K562 (cell line): ENCODE data around the gene GPR137C. TPM values are rescaled to one million over a fixed set of nuclear protein-coding genes. Genes with fewer than 3 reads are reported as not detected.

Source experiments
- ATAC-seq: fragments of 200-7000 bp; cut with Tn5 transposase; 3 replicates; pipeline ENCODE4 v1.9.1; 2020; ENCODE audit warnings: moderate library complexity
- BruUV-seq: library from RNA; stranded (reverse); fragments of 400-500 nt; replicated peaks from 2 replicates; lab custom pipeline; 2021; lab: Mats Ljungman, UMichigan
- CTCF ChIA-PET: fragments of 300-600 bp; formaldehyde crosslinking; extraction: SDS; loops from one replicate; lab custom pipeline; 2021; ENCODE audit warnings: low intra/inter-chr PET ratio; lab: Yijun Ruan, JAX
- POLR2A ChIA-PET: fragments of 300-600, 350-650 bp; sonication (Branson Sonifier 250); formaldehyde crosslinking; extraction: SDS; loops from one replicate; lab custom pipeline; 2021; ENCODE audit warnings: antibody characterized with exemption, inconsistent platforms; lab: Yijun Ruan, JAX
- DNase-seq, 4 experiments: peaks; one replicate each; pipeline versions ENCODE4 v3.0.0 to v3.0.0-alpha.2; 2011 to 2018; ENCODE audit warnings: low spot score in 3 of 4, mixed read lengths in 3 of 4; ENCODE audit errors: extremely low read depth in 1 of 4
- FAIRE-seq: peaks from 2 replicates; lab custom pipeline; 2011; peaks lifted over from hg19 to GRCh38; lab: Jason Lieb, UNC
- H2AFZ ChIP-seq: 2 replicates; pipeline ENCODE4 v1.6.0; 2011; ENCODE audit warnings: low read depth, low read length, control low read depth, inconsistent platforms
- H3K27ac ChIP-seq: fragments of 200-600 bp; 3 replicates; pipeline ENCODE4 v1.8.0; 2011; ENCODE audit warnings: low read depth, mild to moderate bottlenecking, control low read depth, inconsistent platforms, low read length, moderate library complexity, mixed read lengths; ENCODE audit errors: extremely low read depth
- H3K27me3 ChIP-seq, 2 experiments: fragments of 300-600 bp in 1 of 2; 2 replicates in 1 of 2; 3 replicates in 1 of 2; pipeline versions ENCODE4 v1.6.0 to v1.8.0; 2011; ENCODE audit warnings: inconsistent platforms in 2 of 2, low read length in 2 of 2, mild to moderate bottlenecking in 1 of 2, mixed read lengths in 1 of 2, moderate library complexity in 1 of 2; ENCODE audit not compliant: control insufficient read depth in 2 of 2, insufficient read depth in 2 of 2
- H3K36me3 ChIP-seq: fragments of 300-600 bp; 3 replicates; pipeline ENCODE4 v1.8.0; 2011; ENCODE audit warnings: mild to moderate bottlenecking, low read length, inconsistent platforms; ENCODE audit not compliant: control insufficient read depth, insufficient read depth
- H3K4me1 ChIP-seq, 2 experiments: fragments of 200-600 bp in 1 of 2; replicated peaks in 1 of 2; 2 replicates in 1 of 2; 3 replicates in 1 of 2; pipeline versions ENCODE4 v1.5.1 to v1.8.0; 2011; ENCODE audit warnings: inconsistent platforms in 2 of 2, low read length in 2 of 2, mild to moderate bottlenecking in 1 of 2, mixed read lengths in 1 of 2, moderate library complexity in 1 of 2; ENCODE audit not compliant: control insufficient read depth in 2 of 2, insufficient read depth in 2 of 2
- H3K4me2 ChIP-seq: 2 replicates; pipeline ENCODE4 v1.6.1; 2011; ENCODE audit warnings: low read length, control low read depth, inconsistent platforms, mixed read lengths; ENCODE audit not compliant: insufficient read depth
- H3K4me3 ChIP-seq: fragments of 200-600 bp; sonication (generic), shearing (Covaris generic); 2 replicates; pipeline ENCODE4 v1.5.1; 2016; ENCODE audit warnings: control low read depth, inconsistent platforms
- H3K79me2 ChIP-seq: fragments of 200-600 bp; 3 replicates; pipeline ENCODE4 v1.8.0; 2011; ENCODE audit warnings: low read length, inconsistent platforms; ENCODE audit not compliant: control insufficient read depth, insufficient read depth
- H3K9ac ChIP-seq, 2 experiments: 2 replicates each; pipeline versions ENCODE4 v1.6.0 to v1.6.1; 2011; ENCODE audit warnings: low read depth in 2 of 2, low read length in 2 of 2, control low read depth in 1 of 2, inconsistent platforms in 1 of 2, mild to moderate bottlenecking in 1 of 2, mixed read lengths in 1 of 2; ENCODE audit not compliant: insufficient read depth in 1 of 2
- H3K9me1 ChIP-seq: one replicate; pipeline ENCODE4 v1.6.0; 2011; ENCODE audit warnings: inconsistent platforms, mild to moderate bottlenecking, low read length, moderate library complexity; ENCODE audit not compliant: control insufficient read depth, insufficient read depth
- H3K9me3 ChIP-seq: replicated peaks from 2 replicates; pipeline ENCODE4 v1.5.1; 2011; ENCODE audit warnings: low read depth, low read length, inconsistent platforms; ENCODE audit not compliant: control insufficient read depth, insufficient read depth
- H4K20me1 ChIP-seq: replicated peaks from 2 replicates; pipeline ENCODE4 v1.6.1; 2011; ENCODE audit warnings: low read length, inconsistent platforms, mixed read lengths; ENCODE audit not compliant: control insufficient read depth, insufficient read depth
- C11orf30 ChIP-seq: fragments of 450-650 bp; IDR thresholded peaks from 2 replicates; pipeline ENCODE4 v1.6.1; 2016; ENCODE audit warnings: low read depth, mild to moderate bottlenecking
- CHAMP1 ChIP-seq: fragments of 450-650 bp; IDR thresholded peaks from 2 replicates; pipeline ENCODE4 v1.6.1; 2016; ENCODE audit warnings: mild to moderate bottlenecking
- FOXA1 ChIP-seq: fragments of 450-650 bp; IDR thresholded peaks from 2 replicates; pipeline ENCODE4 v1.6.1; 2016; ENCODE audit warnings: mild to moderate bottlenecking, borderline replicate concordance
- HSF4 ChIP-seq: fragments of 250-450 bp; sonication (Bioruptor Pico); IDR thresholded peaks from 2 replicates; pipeline ENCODE4 v2.1.2; 2022; ENCODE audit warnings: mild to moderate bottlenecking, moderate library complexity, borderline replicate concordance
- MYNN ChIP-seq, 2 experiments: sonication (generic); formaldehyde crosslinking in 1 of 2; IDR thresholded peaks; 2 replicates each; pipeline versions ENCODE4 v1.5.0 to v1.6.1; 2016 to 2020; ENCODE audit warnings: antibody characterized with exemption in 1 of 2, missing genetic modification reagents in 1 of 2
- PCBP1 ChIP-seq: fragments of 200-400 bp; formaldehyde crosslinking; IDR thresholded peaks from 2 replicates; pipeline ENCODE4 v1.6.1; 2018; ENCODE audit warnings: mild to moderate bottlenecking, low read depth, low read length; ENCODE audit not compliant: poor library complexity, severe bottlenecking
- PHTF2 ChIP-seq: fragments of 250-450 bp; sonication (Bioruptor Pico); IDR thresholded peaks from 2 replicates; pipeline ENCODE4 v1.5.0; 2021; ENCODE audit warnings: mild to moderate bottlenecking
- RBM22 ChIP-seq: fragments of 200-400 bp; formaldehyde crosslinking; IDR thresholded peaks from 2 replicates; pipeline ENCODE4 v1.6.1; 2018; ENCODE audit warnings: low read length, low read depth; ENCODE audit not compliant: poor library complexity, severe bottlenecking
- SMARCB1 ChIP-seq: IDR thresholded peaks from 2 replicates; pipeline ENCODE4 v1.6.1; 2011; ENCODE audit warnings: improper control_type of control experiment, low read depth; ENCODE audit not compliant: insufficient read length
- ZNF12 ChIP-seq: sonication (generic); formaldehyde crosslinking; IDR thresholded peaks from 2 replicates; pipeline ENCODE4 v1.4.0; 2020; ENCODE audit warnings: mild to moderate bottlenecking, missing genetic modification reagents
- ZNF324 ChIP-seq: fragments of 250-450 bp; sonication (Bioruptor Pico); IDR thresholded peaks from 2 replicates; pipeline ENCODE4 v1.4.0; 2020; ENCODE audit warnings: mild to moderate bottlenecking
- ZNF77 ChIP-seq: fragments of 250-450 bp; sonication (Bioruptor Pico); IDR thresholded peaks from 2 replicates; pipeline ENCODE4 v1.5.0; 2020
- WGBS: fragments of 100-300 bp; shearing (Covaris generic); methylation state at CpG from one replicate; pipeline ENCODE4 v1.1.6; 2016; ENCODE audit warnings: low coverage, mixed read lengths; ENCODE audit not compliant: insufficient coverage; ENCODE audit errors: missing lambda C conversion rate; 5-methylcytosine and 5-hydroxymethylcytosine counted together
- in situ Hi-C: fragments of 300-500 bp; cut with MboI; formaldehyde crosslinking; loops from 4 replicates; pipeline ENCODE4 v1.15.0; 2018; ENCODE audit warnings: inconsistent platforms, mixed read lengths
- intact Hi-C: fragments of 100-400 bp; cut with micrococcal nuclease; formaldehyde crosslinking; loops from 2 replicates; pipeline ENCODE4 v1.14.2; 2022
- polyA plus RNA-seq, 8 experiments: library from polyadenylated mRNA; depleted of rRNA in 4 of 8; stranded (reverse) in 5 of 8; unstranded in 3 of 8; fragments of >200 nt; fragmentation: Nextera tagmentation in 2 of 8; fragmentation: Illumina TruSeq in 1 of 8; extraction: Ambion mirVana in 2 of 8; extraction: Trizol in 1 of 8; gene quantifications; 2 replicates each; pipeline versions ENCODE4 v1.2.1 to v1.2.3, GENCODE V29; 2011 to 2014; ENCODE audit warnings: inconsistent platforms in 1 of 8, missing spikeins in 1 of 8
- total RNA-seq, 7 experiments: library from RNA; depleted of rRNA in 6 of 7; stranded (reverse); fragments of >200 nt in 6 of 7; fragmentation: Illumina TruSeq in 2 of 7; extraction: Trizol in 2 of 7; gene quantifications; 2 replicates each; pipeline versions ENCODE4 v1.2.1 to v1.2.3, GENCODE V29; 2011 to 2021; ENCODE audit warnings: low replicate concordance in 1 of 7
- TF ChIP-seq, protein P1 (sequence below), 2 experiments: fragments of 450-650 bp; IDR thresholded peaks; 2 replicates each; pipeline ENCODE4 v1.6.1; 2018; ENCODE audit warnings: mild to moderate bottlenecking in 2 of 2, low read depth in 1 of 2; ENCODE audit not compliant: partially characterized antibody in 2 of 2
- TF ChIP-seq, protein P2 (sequence below): sonication (generic); formaldehyde crosslinking; IDR thresholded peaks from 2 replicates; pipeline ENCODE4 v1.8.1; 2023; ENCODE audit warnings: mild to moderate bottlenecking, missing genetic modification reagents

Gene GPR137C
- total and polyA plus RNA-seq, 9 of the 15 experiments (the other 6 are each of a cell fraction or from before 2014, with no cell fraction given): 0.03 to 0.31 (median 0.06) TPM; not detected in 4

GRCh38 chr14:52640137-52640536 is 87.5 kb downstream of the GPR137C start:
- Histone ChIP-seq H3K36me3 (peaks cover 9% of the 10 kb centered on the region; the same call in 1 of the 3 replicates), H3K9me3 (no peaks in the 10 kb centered on the region), H3K27me3 (no peaks in the 10 kb centered on the region; a peak in 1 of 5 replicates), H3K9ac (no peak overlapping the region), H3K4me1 (no peaks in the 10 kb centered on the region), H3K27ac (no peak overlapping the region), H3K79me2 (no peaks in the 10 kb centered on the region), H4K20me1 (no peaks in the 10 kb centered on the region), H2AFZ (no peak overlapping the region), H3K4me2 (no peak overlapping the region), H3K9me1 (no peaks in the 10 kb centered on the region), H3K4me3 (no peak overlapping the region)
- 79% methylated on average over 4 of the region's 4 CpGs for WGBS
- FAIRE-seq: no peak
- no peak for DNase-seq
- POLR2A ChIA-PET: no interaction called here
- ATAC-seq: no peak
- in situ Hi-C loops (no loop called here), intact Hi-C loops (no loop called here)
- no TSS peak for BruUV-seq
- TF ChIP-seq PCBP1: no peak
- no peak for TF ChIP-seq ZNF324 (CRISPR knock-in tag)
- no peak for TF ChIP-seq RBM22
- TF ChIP-seq, protein P1, sequence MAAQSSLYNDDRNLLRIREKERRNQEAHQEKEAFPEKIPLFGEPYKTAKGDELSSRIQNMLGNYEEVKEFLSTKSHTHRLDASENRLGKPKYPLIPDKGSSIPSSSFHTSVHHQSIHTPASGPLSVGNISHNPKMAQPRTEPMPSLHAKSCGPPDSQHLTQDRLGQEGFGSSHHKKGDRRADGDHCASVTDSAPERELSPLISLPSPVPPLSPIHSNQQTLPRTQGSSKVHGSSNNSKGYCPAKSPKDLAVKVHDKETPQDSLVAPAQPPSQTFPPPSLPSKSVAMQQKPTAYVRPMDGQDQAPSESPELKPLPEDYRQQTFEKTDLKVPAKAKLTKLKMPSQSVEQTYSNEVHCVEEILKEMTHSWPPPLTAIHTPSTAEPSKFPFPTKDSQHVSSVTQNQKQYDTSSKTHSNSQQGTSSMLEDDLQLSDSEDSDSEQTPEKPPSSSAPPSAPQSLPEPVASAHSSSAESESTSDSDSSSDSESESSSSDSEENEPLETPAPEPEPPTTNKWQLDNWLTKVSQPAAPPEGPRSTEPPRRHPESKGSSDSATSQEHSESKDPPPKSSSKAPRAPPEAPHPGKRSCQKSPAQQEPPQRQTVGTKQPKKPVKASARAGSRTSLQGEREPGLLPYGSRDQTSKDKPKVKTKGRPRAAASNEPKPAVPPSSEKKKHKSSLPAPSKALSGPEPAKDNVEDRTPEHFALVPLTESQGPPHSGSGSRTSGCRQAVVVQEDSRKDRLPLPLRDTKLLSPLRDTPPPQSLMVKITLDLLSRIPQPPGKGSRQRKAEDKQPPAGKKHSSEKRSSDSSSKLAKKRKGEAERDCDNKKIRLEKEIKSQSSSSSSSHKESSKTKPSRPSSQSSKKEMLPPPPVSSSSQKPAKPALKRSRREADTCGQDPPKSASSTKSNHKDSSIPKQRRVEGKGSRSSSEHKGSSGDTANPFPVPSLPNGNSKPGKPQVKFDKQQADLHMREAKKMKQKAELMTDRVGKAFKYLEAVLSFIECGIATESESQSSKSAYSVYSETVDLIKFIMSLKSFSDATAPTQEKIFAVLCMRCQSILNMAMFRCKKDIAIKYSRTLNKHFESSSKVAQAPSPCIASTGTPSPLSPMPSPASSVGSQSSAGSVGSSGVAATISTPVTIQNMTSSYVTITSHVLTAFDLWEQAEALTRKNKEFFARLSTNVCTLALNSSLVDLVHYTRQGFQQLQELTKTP (IDR thresholded peaks at IDR 0.05; ENCODE audit: low read depth in 1 of 2, partially characterized antibody in 2 of 2): no peak
- no peak for TF ChIP-seq HSF4
- TF ChIP-seq SMARCB1: no peak
- TF ChIP-seq ZNF12: no peak
- no peak for TF ChIP-seq C11orf30
- TF ChIP-seq, protein P2, sequence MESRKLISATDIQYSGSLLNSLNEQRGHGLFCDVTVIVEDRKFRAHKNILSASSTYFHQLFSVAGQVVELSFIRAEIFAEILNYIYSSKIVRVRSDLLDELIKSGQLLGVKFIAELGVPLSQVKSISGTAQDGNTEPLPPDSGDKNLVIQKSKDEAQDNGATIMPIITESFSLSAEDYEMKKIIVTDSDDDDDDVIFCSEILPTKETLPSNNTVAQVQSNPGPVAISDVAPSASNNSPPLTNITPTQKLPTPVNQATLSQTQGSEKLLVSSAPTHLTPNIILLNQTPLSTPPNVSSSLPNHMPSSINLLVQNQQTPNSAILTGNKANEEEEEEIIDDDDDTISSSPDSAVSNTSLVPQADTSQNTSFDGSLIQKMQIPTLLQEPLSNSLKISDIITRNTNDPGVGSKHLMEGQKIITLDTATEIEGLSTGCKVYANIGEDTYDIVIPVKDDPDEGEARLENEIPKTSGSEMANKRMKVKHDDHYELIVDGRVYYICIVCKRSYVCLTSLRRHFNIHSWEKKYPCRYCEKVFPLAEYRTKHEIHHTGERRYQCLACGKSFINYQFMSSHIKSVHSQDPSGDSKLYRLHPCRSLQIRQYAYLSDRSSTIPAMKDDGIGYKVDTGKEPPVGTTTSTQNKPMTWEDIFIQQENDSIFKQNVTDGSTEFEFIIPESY: no peak
- no peak for TF ChIP-seq ZNF77 (CRISPR knock-in tag)
- TF ChIP-seq FOXA1: no peak
- TF ChIP-seq CHAMP1: no peak
- TF ChIP-seq PHTF2 (CRISPR knock-in tag): no peak
- no peak for TF ChIP-seq MYNN (IDR thresholded peaks at IDR 0.05)
- TF ChIP-seq MYNN (CRISPR knock-in tag; IDR thresholded peaks at IDR 0.05): no peak
- CTCF ChIA-PET: no interaction called here
